Mucosa of rectum (tissue), 2 donors: ENCODE data around the gene RBM48.

Experiments
- H3K27ac ChIP-seq, 2 donors: one replicate each; pipeline ENCODE4 v1.7.0; 2013; ENCODE audit warnings: inconsistent platforms in 2 of 2, low read depth in 2 of 2, low read length in 2 of 2
- H3K27me3 ChIP-seq, 2 donors: one replicate each; pipeline ENCODE4 v1.7.0; 2013; ENCODE audit warnings: low read length in 2 of 2; ENCODE audit not compliant: control insufficient read depth in 2 of 2, insufficient read depth in 2 of 2
- H3K36me3 ChIP-seq, 2 donors: one replicate each; pipeline ENCODE4 v1.7.0; 2013; ENCODE audit warnings: low read length in 2 of 2; ENCODE audit not compliant: control insufficient read depth in 2 of 2, insufficient read depth in 2 of 2
- H3K4me1 ChIP-seq, 2 donors: one replicate each; pipeline ENCODE4 v1.7.0; 2013; ENCODE audit warnings: low read length in 2 of 2, mild to moderate bottlenecking in 1 of 2; ENCODE audit not compliant: control insufficient read depth in 2 of 2, insufficient read depth in 2 of 2
- H3K4me3 ChIP-seq, 2 donors: one replicate each; pipeline ENCODE4 v1.7.0; 2013; ENCODE audit warnings: low read length in 2 of 2
- H3K9ac ChIP-seq, 2 donors: one replicate each; pipeline ENCODE4 v1.7.0; 2013; ENCODE audit warnings: low read length in 2 of 2, low read depth in 1 of 2, mild to moderate bottlenecking in 1 of 2
- H3K9me3 ChIP-seq, 2 donors: one replicate each; pipeline ENCODE4 v1.7.0; 2013; ENCODE audit warnings: low read length in 2 of 2; ENCODE audit not compliant: control insufficient read depth in 2 of 2
- donor health status: healthy.
- donor health status: Normal muscosa, but diverticular disease.

The RBM48 gene

GRCh38 chr7:92503767-92504166 lies 24.8 kb upstream of the RBM48 start:
- no peaks in the 10 kb centered on the region for H3K9me3 ChIP-seq
- H3K9ac ChIP-seq, result no peak overlapping the region
- no peak overlapping the region for H3K4me3 ChIP-seq
- no peaks in the 10 kb centered on the region for H3K27me3 ChIP-seq
- no peaks in the 10 kb centered on the region for H3K4me1 ChIP-seq
- H3K27ac ChIP-seq, result no peak overlapping the region
- H3K36me3 ChIP-seq, result peaks cover 30 to 41% of the 10 kb centered on the region in 2 donors

DNA sequence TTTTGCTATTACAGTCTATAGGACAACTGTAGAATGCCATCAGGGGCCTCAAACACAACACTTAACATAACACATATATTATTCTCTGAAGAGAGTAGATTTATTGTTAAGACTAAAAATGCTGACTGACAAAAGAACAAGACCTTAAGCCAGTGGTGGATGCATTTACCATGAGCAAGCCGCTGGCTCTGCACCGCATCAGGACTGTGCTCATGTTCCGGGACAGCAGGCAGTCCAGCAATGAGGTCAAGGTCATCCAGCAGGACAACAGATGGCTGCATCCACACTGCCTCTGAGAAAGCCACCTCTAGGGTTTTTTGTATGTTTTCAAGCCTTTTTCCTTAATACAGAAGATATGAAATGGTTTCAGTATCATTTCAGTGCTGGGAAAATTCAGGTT lies 24.0 kb upstream of the RBM48 start:
- Histone ChIP-seq H3K9ac (no peak overlapping the region), H3K9me3 (no peaks in the 10 kb centered on the region), H3K27ac (no peak overlapping the region), H3K27me3 (no peaks in the 10 kb centered on the region), H3K4me3 (no peak overlapping the region), H3K4me1 (no peaks in the 10 kb centered on the region), H3K36me3 (peaks cover 26 to 33% of the 10 kb centered on the region in 2 donors)

DNA sequence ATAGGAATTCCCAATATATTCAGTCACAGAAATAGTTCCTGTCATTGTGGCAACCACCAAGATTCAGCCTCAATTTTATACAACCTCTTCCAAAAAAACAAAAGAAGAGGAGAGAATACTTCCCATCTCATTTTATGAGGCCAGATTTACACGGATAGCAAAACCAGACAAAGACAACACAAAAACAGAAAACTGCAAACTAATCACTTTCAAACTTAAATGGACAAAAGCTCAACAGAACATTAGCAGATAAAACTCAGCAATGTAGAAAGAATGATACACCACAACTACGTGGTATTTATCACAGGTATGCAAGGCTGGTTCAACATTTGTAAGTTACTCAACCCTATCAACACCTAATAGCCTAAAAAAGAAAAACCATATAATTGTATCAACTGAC lies 22.2 kb upstream of the RBM48 start:
- no peaks in the 10 kb centered on the region for H3K27me3 ChIP-seq
- H3K9ac ChIP-seq, result no peak overlapping the region
- H3K27ac ChIP-seq, result no peak overlapping the region
- peaks cover 17 to 24% of the 10 kb centered on the region in 2 donors for H3K36me3 ChIP-seq
- H3K4me3 ChIP-seq, result no peak overlapping the region
- no peaks in the 10 kb centered on the region for H3K4me1 ChIP-seq
- H3K9me3 ChIP-seq, result no peaks in the 10 kb centered on the region

DNA sequence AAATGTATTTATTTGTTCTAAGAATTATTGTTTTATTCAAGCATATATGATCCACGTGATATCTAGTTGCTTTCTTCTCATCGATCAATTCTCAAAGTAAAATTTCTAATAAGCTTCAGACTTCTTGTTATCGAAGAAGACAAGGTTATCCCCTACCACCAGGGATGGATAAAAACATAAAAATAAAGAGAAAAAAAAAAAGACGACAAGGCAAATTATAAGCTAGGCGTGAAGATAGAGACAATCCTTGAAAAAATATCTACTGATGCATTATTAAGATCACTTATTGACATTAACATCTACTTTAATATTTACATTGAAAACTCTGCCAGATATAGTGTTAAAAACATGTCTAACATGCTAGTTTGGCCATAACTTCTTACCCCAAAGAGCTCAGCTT lies 19.6 kb upstream of the RBM48 start:
- Histone ChIP-seq H3K9me3 (no peaks in the 10 kb centered on the region), H3K27me3 (no peaks in the 10 kb centered on the region), H3K4me3 (no peak overlapping the region), H3K4me1 (no peaks in the 10 kb centered on the region), H3K27ac (no peak overlapping the region), H3K9ac (no peak overlapping the region), H3K36me3 (peaks cover 8 to 14% of the 10 kb centered on the region in 2 donors)

GRCh38 chr7:92513167-92513902 lies 15.3 kb upstream of the RBM48 start:
- Histone ChIP-seq H3K9me3 (no peaks in the 10 kb centered on the region), H3K9ac (no peak overlapping the region), H3K4me1 (no peaks in the 10 kb centered on the region), H3K4me3 (no peak overlapping the region), H3K27me3 (no peaks in the 10 kb centered on the region), H3K27ac (no peak overlapping the region), H3K36me3 (peaks cover 17 to 24% of the 10 kb centered on the region in 2 donors)

- Histone ChIP-seq H3K27me3 (no peaks in the 10 kb centered on the region), H3K9me3 (no peaks in the 10 kb centered on the region), H3K9ac (no peak overlapping the region), H3K4me1 (no peaks in the 10 kb centered on the region), H3K27ac (no peak overlapping the region), H3K36me3 (peaks cover 32 to 34% of the 10 kb centered on the region in 2 donors), H3K4me3 (no peak overlapping the region)
Measured at GRCh38 chr7:92517631-92518030, 11.0 kb upstream of the RBM48 start.

DNA sequence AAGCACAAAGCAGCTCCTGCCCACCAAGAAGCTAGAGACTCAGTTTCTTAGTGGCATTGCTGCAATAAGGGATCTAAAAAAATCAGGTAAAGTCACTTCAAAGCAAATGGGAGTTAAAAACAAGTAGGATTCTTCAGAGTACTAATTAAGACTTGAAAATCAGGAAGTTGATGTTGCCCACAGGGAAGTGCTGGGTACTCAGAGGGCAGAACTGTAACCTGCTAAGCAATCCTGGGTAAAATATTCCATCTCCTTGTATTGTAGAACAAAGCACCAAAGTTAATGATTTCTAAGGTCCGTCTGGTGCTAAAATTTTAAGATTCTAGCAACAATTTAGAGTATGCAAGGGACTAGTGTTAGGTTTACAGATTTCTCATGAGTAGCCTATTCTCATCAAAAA lies 8.6 kb upstream of the RBM48 start:
- H3K9ac ChIP-seq, result no peak overlapping the region

DNA sequence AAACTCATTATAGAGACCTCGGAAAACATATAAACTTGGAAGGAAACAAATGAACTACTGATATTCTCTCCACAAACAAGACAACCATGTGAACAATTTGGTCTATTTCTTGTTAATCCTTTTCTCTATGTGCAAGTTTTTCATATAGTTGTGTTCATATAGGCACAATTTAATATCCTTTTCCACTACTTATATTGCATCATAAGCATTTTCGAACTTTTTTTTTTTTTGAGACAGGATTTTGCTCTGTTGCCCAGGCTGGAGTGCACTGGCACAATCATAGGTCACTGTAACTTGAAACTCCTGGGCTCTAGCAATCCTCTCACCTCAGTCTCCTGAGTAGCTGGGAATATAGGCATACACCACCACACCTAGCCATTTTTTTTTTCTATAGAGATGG lies 5.5 kb upstream of the RBM48 start:
- no peaks in the 10 kb centered on the region for H3K27me3 ChIP-seq
- no peak overlapping the region for H3K4me3 ChIP-seq
- H3K4me1 ChIP-seq, result peaks cover 8 to 12% of the 10 kb centered on the region in 2 donors
- H3K9ac ChIP-seq, result no peak overlapping the region
- peaks cover 10 to 15% of the 10 kb centered on the region in 2 donors for H3K36me3 ChIP-seq
- no peaks in the 10 kb centered on the region for H3K9me3 ChIP-seq
- no peak overlapping the region for H3K27ac ChIP-seq

More for the DNA sequence above, 8.6 kb upstream of the RBM48 start:
- Histone ChIP-seq H3K4me3 (no peak overlapping the region), H3K27ac (no peak overlapping the region), H3K4me1 (peaks cover 0 to under 1% of the 10 kb centered on the region in 2 donors), H3K9me3 (no peaks in the 10 kb centered on the region), H3K36me3 (peaks cover 27 to 32% of the 10 kb centered on the region in 2 donors), H3K27me3 (no peaks in the 10 kb centered on the region)

DNA sequence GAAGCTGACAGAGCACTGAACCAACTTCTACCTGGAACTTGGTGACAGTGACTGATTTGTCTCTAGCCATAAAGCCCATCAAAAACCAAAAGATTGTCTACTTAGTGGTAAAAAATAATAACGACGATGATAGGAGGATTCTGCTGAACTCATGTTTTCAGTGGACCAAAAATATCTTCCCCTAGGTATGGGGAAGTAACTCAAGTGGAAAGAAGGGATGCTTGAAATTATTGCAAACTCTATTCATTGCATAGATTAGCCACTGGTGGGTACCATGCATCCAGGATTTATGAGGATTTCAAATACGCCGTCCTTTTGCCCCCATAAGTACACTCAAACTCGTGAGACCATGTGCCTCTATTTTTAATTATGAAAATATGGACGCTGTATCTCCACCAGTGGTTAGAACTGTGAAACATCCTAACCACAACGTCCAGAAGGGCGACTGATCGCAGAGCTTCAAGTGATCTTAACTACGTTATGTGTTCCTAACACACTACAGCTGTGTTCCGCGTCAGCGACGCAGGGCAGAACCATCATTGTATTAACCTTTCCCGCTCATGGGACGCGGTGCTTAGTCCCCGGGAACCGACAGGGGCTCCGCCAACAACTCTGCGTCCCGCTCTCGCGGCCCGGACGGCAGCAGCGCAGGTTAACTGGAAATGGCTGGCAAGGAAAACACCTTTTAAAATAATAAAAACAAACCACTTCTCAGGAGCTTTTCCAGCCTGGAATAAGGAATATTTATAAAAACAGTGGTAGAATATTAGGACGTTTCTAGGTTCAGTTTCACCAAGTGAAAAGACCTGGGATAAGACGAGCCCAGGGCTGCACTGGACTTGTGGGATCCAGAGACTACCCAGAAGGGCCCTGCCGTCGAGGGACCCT lies 1.1 kb upstream of the RBM48 start:
- Histone ChIP-seq H3K4me1 (peaks cover 16 to 20% of the 10 kb centered on the region in 2 donors), H3K36me3 (peaks cover 18 to 19% of the 10 kb centered on the region in 2 donors), H3K9me3 (no peaks in the 10 kb centered on the region), H3K27me3 (no peaks in the 10 kb centered on the region), H3K4me3 (peak overlapping the region; percentile 92 to 93), H3K27ac (peak overlapping the region; percentile 78 to 85), H3K9ac (peak overlapping the region; percentile 86 to 87)

- no peaks in the 10 kb centered on the region for H3K9me3 ChIP-seq
- peaks cover 16 to 20% of the 10 kb centered on the region in 2 donors for H3K4me1 ChIP-seq
Measured at GRCh38 chr7:92528958-92529264, 316 bp downstream of the RBM48 start.

More at GRCh38 chr7:92528958-92529264, 316 bp downstream of the RBM48 start:
- peaks cover 30 to 31% of the 10 kb centered on the region in 2 donors for H3K36me3 ChIP-seq
- peak overlapping the region; percentile 83 to 94 for H3K27ac ChIP-seq
- H3K4me3 ChIP-seq, result peak overlapping the region; percentile 88 to 100
- H3K27me3 ChIP-seq, result no peaks in the 10 kb centered on the region
- peak overlapping the region; percentile 82 to 96 for H3K9ac ChIP-seq
